ENCODE measurements around the gene PATJ. TPM values are rescaled to one million over a fixed set of nuclear protein-coding genes. Genes with fewer than 3 reads are reported as not detected.

The PATJ gene
- total RNA-seq, 1 experiment from 2014 or later: 5.8 TPM

DNA sequence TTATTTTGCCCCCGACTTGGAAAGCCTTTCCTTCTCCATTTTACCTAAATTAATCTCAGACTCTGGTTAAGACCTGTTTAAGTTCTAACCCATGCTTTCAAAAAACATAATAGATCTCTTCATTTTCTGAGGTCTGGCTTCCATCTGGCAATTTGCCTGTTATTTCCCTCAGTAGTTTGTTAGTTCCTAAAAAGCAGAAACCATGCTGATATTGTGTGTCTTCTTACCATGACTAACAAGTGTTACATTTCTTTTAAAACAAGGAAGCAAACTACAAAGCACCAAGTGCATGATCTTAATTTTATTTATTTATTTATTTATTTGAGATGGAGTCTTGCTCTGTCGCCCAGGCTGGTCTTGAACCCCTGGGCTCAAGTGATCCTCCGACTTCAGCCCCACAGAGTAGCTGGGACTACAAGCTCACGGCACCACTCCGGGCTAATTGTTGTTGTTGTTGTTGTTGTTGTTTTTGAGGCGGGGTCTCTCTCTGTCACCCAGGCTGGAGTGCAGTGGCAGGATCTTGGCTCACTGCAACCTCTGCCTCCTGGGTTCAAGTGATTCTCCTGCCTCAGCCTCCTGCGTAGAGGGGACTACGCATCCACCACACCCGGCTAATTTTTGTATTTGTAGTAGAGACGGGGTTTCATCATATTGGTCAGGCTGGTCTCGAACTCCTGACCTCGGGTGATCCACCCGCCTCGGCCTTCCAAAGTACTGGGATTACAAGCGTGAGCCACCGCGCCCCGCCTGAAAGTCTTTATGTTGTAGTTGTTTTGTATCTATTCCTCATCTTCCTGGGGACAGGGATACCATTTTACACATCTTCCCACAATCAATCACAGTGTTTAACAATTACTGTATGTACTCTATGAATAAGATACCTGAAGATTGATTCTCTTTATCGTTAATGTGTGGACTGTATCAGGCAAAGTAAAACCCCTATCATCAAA, 1.3 kb upstream of the PATJ start:
- Histone ChIP-seq H3K4me3 (no peak overlapping the region), H3K4me1 (replicated peaks) (peaks cover 12% of the 10 kb centered on the region; the same call in 1 of the 2 replicates), H3K27ac (no peak overlapping the region), H3K27me3 (replicated peaks) (no peaks in the 10 kb centered on the region), H3K9me3 (replicated peaks) (no peaks in the 10 kb centered on the region), H3K36me3 (no peaks in the 10 kb centered on the region)
- DNase-seq (ENCODE audit: low read depth in 1 of 2, low spot score in 2 of 2): no peak

DNA sequence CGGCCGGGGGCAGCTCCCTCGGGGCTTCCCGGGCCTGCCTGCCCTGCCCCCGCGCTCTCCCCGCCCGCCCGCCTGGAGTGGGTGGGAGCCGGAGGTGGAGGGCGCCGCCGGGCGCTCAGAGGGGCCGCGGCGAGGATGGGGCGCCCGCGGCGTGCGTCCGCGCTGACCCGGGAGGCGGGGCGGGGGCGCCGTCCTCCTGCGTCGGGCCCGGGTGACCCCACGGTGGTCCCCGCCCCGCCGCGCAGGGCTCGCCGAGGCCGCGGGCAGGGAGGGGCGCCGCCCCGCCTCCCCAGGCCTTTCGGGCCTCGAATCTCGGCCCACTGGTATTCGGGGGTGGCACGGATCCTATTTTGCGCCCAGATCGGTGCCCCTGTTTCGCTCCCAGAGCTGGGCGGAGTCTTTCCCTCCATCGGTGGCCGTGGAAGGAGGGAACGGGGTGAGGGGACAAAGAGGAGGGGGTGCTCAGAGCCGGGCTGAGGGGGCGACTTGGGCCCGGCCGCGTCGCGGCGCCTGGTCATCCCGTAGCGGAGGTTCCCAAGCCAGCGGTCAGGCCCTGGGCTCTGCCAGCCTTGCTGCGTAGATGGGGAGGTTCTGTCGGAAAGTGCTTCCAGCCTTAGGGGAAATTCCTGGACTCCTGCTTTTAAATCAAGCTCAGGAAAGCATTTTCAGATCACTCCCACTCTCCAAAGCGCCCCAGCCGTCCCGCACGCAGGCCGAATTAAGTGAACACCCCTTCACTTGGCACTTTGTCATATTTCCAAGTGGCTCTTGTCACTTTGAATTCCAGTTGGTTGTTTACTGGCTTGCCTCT, 545 bp downstream of the PATJ start:
- Histone ChIP-seq H3K27me3 (replicated peaks) (no peaks in the 10 kb centered on the region), H3K27ac (peak overlapping the region; percentile 79), H3K4me3 (peak overlapping the region; percentile 79), H3K9me3 (replicated peaks) (no peaks in the 10 kb centered on the region), H3K36me3 (no peaks in the 10 kb centered on the region), H3K4me1 (replicated peaks) (peaks cover 12% of the 10 kb centered on the region; the same call in 1 of the 2 replicates)
- peak; percentile 48 to 51 for DNase-seq (ENCODE audit: low read depth in 1 of 2, low spot score in 2 of 2)

DNA sequence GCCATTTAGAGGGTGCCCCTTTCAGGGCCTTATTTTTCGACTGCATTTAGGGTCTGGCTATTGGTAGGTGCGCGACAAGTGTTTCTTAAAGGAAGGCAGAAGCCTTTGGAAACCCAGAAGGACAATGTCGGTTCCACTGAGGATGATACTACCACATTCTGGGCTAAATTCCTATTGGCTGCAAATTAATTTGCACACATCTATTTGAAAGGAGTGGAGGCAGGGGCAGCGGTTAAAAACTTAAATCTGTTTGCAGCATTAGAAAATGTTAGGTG, 1.1 kb downstream of the PATJ start:
- no peak for DNase-seq (ENCODE audit: low read depth in 1 of 2, low spot score in 2 of 2)
- peak overlapping the region; percentile 79 for H3K4me3 ChIP-seq
- H3K27me3 ChIP-seq (replicated peaks): no peaks in the 10 kb centered on the region
- H3K9me3 ChIP-seq (replicated peaks): no peaks in the 10 kb centered on the region
- no peaks in the 10 kb centered on the region for H3K36me3 ChIP-seq
- peaks cover 12% of the 10 kb centered on the region; the same call in 1 of the 2 replicates for H3K4me1 ChIP-seq (replicated peaks)
- no peak overlapping the region for H3K27ac ChIP-seq

DNA sequence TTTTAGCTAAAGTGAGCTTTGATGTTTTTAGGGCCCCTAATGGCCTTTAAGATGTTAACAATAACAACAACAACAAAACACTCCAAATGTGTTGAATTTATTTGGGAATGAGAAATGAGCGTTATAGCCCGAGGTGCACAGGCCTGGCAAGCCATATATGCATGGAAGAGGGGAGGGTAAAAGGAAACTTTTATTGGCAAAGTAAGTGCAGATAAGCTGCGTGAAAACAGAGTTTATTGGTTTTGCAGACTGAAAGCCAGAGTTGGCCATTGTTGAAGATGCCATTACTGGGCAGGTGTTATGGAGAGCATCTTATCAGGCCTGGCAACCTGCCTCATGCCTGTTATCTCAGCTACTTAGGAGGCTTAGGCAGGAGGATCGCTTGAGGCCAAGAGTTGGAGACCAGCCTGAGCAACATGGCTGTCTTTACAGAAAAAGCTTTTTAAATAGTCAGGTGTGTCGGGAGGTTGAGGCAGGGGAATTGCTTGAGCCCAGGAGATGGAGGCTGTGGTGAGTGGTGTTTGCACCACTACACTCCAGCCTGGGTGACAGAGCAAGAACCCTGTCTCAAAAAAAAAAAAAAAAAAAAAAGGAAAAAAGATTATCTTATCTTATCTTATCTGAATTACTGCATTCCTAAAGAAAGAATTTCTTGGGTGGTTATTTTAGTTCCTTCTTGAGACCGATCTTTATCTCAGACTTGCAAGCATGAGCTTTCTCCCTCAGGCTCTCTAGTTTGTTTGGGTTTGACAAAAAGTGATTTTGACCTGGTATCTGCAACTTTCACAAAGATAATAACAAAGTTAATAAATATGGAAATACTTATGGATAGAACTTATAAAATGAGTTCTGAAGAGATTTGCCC, 1.7 kb downstream of the PATJ start:
- Histone ChIP-seq H3K27ac (no peak overlapping the region), H3K9me3 (replicated peaks) (no peaks in the 10 kb centered on the region), H3K4me3 (no peak overlapping the region; the same call in 1 of the 2 replicates), H3K27me3 (replicated peaks) (no peaks in the 10 kb centered on the region), H3K4me1 (replicated peaks) (peaks cover 12% of the 10 kb centered on the region; the same call in 1 of the 2 replicates), H3K36me3 (no peaks in the 10 kb centered on the region)
- no peak for DNase-seq (ENCODE audit: low read depth in 1 of 2, low spot score in 2 of 2)

DNA sequence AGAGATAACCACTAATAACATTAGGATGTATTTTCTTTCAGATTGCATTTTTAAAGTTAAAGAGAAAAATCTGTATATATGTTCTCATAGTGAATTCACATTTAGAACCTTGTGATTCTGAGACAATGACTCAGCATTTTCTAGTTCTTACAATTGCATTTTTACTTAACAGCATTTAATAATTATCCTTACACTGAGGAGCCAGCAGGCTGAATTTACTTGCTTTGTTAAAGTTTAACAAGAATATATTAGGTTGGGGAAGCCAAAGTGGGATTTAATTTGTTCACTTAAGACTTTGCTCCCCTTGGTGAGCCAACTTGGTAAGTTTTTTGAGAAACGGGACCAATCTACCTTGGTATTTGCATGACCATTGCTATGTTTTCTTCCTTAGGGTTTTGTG, 4.5 kb downstream of the PATJ start:
- Histone ChIP-seq H3K4me3 (no peak overlapping the region), H3K27ac (no peak overlapping the region), H3K4me1 (replicated peaks) (peaks cover 10% of the 10 kb centered on the region; the same call in 1 of the 2 replicates), H3K36me3 (no peaks in the 10 kb centered on the region), H3K27me3 (replicated peaks) (no peaks in the 10 kb centered on the region), H3K9me3 (replicated peaks) (no peaks in the 10 kb centered on the region)
- no peak for DNase-seq (ENCODE audit: low read depth in 1 of 2, low spot score in 2 of 2)

DNA sequence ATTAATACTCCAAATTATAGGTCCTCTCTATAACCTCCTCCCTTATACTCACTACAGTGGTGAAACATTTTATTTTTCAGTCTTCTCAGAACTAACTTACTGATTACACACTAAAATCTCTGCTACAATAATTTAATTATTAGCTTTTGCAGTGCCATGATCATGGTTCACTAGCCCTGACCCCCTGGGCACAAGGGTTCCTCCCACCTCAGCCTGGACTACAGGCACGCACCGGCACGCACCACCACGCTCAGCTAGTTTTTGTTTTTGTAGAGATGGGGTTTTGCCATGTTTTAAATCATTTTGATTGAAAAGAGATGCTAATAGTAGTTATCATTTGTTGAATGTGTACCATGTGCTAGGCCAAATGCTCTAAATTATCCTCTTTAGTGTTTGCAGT, 6.3 kb downstream of the PATJ start:
- peaks cover under 1% of the 10 kb centered on the region; the same call in 1 of the 2 replicates for H3K4me1 ChIP-seq (replicated peaks)
- no peaks in the 10 kb centered on the region for H3K27me3 ChIP-seq (replicated peaks)
- H3K27ac ChIP-seq: no peak overlapping the region
- DNase-seq (ENCODE audit: low read depth in 1 of 2, low spot score in 2 of 2): no peak
- H3K36me3 ChIP-seq: no peaks in the 10 kb centered on the region
- no peaks in the 10 kb centered on the region for H3K9me3 ChIP-seq (replicated peaks)
- no peak overlapping the region for H3K4me3 ChIP-seq

DNA sequence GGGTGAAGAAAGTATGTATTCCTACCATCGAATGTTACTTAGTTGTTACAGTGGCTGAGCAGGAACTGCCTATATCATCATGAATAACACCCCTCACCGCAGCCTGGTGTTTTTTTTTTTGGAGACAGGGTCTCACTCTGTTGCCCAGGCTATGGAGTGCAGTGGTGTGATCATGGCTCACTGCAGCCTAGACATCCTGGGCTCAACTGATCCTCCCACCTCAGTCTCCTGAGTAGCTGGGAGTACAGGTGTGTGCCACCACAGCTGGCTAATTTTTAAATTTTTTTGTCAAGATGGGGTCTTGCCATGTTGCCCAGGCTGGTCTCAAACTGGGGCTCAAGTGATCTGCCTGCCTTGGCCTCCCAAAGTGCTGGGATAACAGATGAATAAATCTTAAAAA, 7.3 kb downstream of the PATJ start:
- H3K9me3 ChIP-seq (replicated peaks): no peaks in the 10 kb centered on the region
- no peaks in the 10 kb centered on the region for H3K27me3 ChIP-seq (replicated peaks)
- H3K36me3 ChIP-seq: no peaks in the 10 kb centered on the region
- no peak overlapping the region for H3K4me3 ChIP-seq
- no peak for DNase-seq (ENCODE audit: low read depth in 1 of 2, low spot score in 2 of 2)
- H3K27ac ChIP-seq: no peak overlapping the region
- H3K4me1 ChIP-seq (replicated peaks): no peaks in the 10 kb centered on the region

DNA sequence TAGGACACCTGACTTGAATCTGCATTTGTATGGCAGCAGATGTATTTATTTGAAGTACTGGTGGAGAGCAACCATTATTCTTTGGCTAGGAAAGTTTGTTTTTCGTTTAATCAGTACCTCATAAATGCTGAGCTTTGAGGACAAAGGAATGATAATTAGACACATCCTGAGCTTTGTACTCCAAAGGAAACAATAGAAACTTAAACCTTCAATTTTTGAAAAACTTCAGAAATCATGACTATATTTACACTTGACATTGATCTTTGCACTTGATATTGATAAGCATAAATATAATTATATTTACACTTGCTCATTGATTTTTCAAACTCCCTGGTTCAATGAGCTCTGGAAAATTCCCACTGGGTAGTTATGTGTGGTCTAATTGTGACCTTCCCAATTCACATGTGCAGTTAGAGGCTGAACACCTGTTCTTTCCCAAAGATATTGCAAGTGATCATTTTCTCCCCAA, 10.7 kb downstream of the PATJ start:
- Histone ChIP-seq H3K9me3 (replicated peaks) (no peaks in the 10 kb centered on the region), H3K4me3 (no peak overlapping the region), H3K27me3 (replicated peaks) (no peaks in the 10 kb centered on the region), H3K4me1 (replicated peaks) (no peaks in the 10 kb centered on the region), H3K36me3 (no peaks in the 10 kb centered on the region), H3K27ac (no peak overlapping the region)
- no peak for DNase-seq (ENCODE audit: low read depth in 1 of 2, low spot score in 2 of 2)

DNA sequence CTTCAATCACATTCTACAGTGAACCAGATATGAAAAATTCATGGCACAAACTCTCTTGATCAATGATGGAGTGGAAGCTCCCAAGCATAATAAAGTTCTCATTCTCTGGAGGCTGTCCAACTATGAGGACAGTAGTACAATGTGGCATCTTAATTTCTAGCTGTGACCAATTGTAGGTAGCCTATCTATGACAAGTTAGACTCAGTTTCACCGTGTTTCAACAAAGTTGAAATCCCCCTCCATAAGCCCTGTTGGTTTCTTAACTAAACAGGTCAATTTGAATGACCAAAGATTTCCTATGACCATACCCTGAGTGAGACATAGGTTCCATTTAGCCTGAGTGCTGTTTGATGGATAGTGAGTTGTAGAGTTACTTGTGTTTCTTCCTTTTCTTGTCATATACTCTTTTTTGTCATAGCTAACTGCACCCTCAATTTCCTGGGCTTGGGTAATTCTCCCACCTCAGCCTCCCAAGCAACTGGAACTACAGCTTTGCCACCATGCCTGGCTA, 11.8 kb downstream of the PATJ start:
- H3K4me3 ChIP-seq: no peak overlapping the region
- H3K9me3 ChIP-seq (replicated peaks): no peaks in the 10 kb centered on the region
- H3K36me3 ChIP-seq: no peaks in the 10 kb centered on the region
- no peak for DNase-seq (ENCODE audit: low read depth in 1 of 2, low spot score in 2 of 2)
- H3K27ac ChIP-seq: no peak overlapping the region
- no peaks in the 10 kb centered on the region for H3K27me3 ChIP-seq (replicated peaks)
- H3K4me1 ChIP-seq (replicated peaks): no peaks in the 10 kb centered on the region

DNA sequence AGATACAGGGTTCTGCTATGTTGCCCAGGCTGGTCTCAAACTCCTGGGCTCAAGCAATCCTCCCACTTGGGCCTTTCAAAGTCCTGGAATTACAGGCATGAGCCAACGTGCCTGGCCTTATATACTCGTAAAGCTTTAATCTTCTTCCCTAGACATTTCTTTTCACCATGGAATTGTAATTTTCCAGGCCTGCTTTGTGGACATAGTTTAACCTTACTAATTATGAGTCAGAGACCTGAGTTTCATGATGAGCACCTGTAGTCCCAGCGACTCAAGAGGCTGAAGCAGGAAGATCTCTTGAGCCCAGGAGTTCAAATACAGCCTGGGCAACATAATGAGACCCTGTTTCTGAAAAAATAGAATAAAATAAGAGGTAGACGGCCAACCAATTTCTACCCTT, 12.3 kb downstream of the PATJ start:
- Histone ChIP-seq H3K27ac (no peak overlapping the region), H3K9me3 (replicated peaks) (no peaks in the 10 kb centered on the region), H3K4me3 (no peak overlapping the region), H3K36me3 (no peaks in the 10 kb centered on the region), H3K4me1 (replicated peaks) (no peaks in the 10 kb centered on the region), H3K27me3 (replicated peaks) (no peaks in the 10 kb centered on the region)
- DNase-seq (ENCODE audit: low read depth in 1 of 2, low spot score in 2 of 2): no peak

DNA sequence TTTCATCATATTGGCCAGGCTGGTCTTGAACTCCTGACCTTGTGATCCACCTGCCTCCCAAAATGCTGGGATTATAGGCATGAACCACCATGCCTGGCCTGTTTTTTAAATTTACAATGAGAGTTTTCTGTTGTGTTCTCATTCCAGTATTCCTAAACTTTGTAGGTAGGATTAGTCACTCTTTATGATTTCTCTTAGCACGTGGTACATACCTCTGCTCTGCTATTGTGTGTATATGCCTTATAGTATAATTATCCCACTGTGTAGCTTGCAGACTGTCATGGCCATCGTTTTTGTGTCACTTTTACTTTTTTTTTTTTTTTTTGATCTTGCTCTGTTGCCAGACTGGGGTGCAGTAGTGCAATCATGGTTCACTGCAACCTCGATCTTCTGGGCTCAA, 14.5 kb downstream of the PATJ start:
- Histone ChIP-seq H3K27ac (no peak overlapping the region), H3K36me3 (no peaks in the 10 kb centered on the region), H3K4me1 (replicated peaks) (no peaks in the 10 kb centered on the region), H3K27me3 (replicated peaks) (no peaks in the 10 kb centered on the region), H3K9me3 (replicated peaks) (no peaks in the 10 kb centered on the region), H3K4me3 (no peak overlapping the region)
- DNase-seq (ENCODE audit: low read depth in 1 of 2, low spot score in 2 of 2): no peak

DNA sequence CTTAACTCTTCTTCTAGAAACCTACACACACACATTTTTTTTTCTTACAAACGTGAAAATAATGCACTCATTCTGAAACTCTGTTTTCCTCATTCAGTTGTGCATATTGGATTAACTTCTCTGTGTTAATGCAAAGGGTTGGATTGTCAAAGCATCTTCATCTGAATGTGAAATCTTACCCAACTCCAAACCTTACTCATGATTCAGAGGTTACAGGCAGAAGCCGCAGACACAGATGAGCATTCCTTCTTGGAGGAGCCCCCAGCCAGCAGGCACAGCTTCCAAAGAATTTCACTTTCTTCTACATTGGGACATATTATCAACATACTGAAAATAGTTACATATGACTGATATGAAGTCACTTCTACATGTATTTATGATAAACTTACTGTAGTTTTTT, 15.7 kb downstream of the PATJ start:
- Histone ChIP-seq H3K4me3 (no peak overlapping the region), H3K27ac (no peak overlapping the region)

DNA sequence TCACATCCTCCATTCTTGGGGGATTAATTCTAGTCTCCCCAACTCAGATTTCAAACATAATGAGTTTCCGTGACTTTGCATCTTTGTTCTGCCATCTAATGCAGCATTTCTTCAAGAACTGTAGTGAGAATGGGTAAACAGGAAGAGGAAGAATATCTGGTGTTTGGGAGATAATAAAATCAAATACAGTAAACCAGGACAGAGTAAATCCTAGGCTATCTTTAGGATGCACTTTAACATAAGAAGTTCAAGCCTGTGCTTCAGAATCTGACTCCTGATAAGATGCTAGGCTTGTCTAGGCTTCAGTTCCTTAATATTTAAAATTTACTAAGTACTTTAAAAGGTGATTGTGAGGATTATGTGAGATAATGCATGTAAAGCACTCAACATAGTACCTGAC, 27.9 kb downstream of the PATJ start:
- DNase-seq (ENCODE audit: low read depth in 1 of 2, low spot score in 2 of 2): no peak
- Histone ChIP-seq H3K4me3 (no peak overlapping the region), H3K27me3 (replicated peaks) (no peaks in the 10 kb centered on the region), H3K9me3 (replicated peaks) (no peaks in the 10 kb centered on the region), H3K4me1 (replicated peaks) (no peaks in the 10 kb centered on the region), H3K36me3 (no peaks in the 10 kb centered on the region), H3K27ac (no peak overlapping the region)

More for the DNA sequence above, 15.7 kb downstream of the PATJ start:
- no peaks in the 10 kb centered on the region for H3K36me3 ChIP-seq
- H3K9me3 ChIP-seq (replicated peaks): no peaks in the 10 kb centered on the region
- no peaks in the 10 kb centered on the region for H3K27me3 ChIP-seq (replicated peaks)
- no peaks in the 10 kb centered on the region for H3K4me1 ChIP-seq (replicated peaks)
- DNase-seq (ENCODE audit: low read depth in 1 of 2, low spot score in 2 of 2): no peak
